VCaP (cell line): Measurements from ENCODE around the gene NAA10.

ENCODE experiments used
- H3K27ac ChIP-seq: fragments of 450-650 bp; 2 replicates; pipeline ENCODE4 v1.5.1; 2017
- TF ChIP-seq, protein P1 (sequence below): fragments of 450-650 bp; conservative IDR thresholded peaks from 2 replicates; pipeline ENCODE4 v1.5.1; 2017; ENCODE audit warnings: mild to moderate bottlenecking, moderate library complexity

NAA10 gene

DNA sequence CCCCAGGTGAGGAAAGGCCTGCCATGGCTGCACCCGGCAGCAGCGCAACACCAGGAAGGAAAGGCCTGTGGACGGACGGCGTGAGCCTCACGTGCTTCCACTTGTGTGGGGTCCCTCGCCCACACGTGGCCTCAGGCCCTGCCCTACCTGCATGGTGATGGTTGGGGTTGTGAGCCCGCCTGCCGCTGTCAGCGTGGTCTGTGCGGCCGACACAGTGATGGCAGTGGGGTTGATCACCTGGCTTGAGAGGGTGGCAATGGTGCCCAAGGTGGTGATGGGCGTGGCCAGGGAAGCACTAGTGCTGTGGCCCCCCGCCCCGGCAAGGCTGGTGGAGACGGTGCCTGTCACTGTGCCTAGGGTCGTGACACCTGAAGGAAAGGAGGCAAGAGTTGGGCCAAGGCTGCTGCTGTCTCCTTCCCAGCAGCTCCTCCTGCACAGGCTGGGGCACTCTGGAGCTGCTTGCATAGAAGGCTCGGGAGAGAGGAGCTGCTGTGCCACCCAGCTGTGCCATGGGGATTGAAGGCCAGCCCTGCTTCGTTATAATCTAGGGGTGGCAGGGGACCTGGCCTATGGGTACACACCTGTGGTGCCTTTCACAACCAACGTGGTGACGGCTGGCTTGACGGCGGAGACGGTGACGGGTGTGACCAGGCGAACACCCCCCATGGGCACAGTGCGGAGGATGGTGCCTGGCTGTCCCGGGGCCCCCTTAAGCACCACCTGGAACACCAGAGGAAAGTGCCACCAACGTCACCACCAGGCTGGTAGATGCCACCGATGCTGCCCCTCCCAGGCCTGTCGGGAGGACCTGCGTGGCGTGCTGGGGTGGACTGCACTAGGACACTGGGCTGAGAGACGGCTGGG, 21.4 kb upstream of the NAA10 start:
- TF ChIP-seq, protein P1, sequence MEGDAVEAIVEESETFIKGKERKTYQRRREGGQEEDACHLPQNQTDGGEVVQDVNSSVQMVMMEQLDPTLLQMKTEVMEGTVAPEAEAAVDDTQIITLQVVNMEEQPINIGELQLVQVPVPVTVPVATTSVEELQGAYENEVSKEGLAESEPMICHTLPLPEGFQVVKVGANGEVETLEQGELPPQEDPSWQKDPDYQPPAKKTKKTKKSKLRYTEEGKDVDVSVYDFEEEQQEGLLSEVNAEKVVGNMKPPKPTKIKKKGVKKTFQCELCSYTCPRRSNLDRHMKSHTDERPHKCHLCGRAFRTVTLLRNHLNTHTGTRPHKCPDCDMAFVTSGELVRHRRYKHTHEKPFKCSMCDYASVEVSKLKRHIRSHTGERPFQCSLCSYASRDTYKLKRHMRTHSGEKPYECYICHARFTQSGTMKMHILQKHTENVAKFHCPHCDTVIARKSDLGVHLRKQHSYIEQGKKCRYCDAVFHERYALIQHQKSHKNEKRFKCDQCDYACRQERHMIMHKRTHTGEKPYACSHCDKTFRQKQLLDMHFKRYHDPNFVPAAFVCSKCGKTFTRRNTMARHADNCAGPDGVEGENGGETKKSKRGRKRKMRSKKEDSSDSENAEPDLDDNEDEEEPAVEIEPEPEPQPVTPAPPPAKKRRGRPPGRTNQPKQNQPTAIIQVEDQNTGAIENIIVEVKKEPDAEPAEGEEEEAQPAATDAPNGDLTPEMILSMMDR = no peak
- H3K27ac ChIP-seq = no peak overlapping the region

DNA sequence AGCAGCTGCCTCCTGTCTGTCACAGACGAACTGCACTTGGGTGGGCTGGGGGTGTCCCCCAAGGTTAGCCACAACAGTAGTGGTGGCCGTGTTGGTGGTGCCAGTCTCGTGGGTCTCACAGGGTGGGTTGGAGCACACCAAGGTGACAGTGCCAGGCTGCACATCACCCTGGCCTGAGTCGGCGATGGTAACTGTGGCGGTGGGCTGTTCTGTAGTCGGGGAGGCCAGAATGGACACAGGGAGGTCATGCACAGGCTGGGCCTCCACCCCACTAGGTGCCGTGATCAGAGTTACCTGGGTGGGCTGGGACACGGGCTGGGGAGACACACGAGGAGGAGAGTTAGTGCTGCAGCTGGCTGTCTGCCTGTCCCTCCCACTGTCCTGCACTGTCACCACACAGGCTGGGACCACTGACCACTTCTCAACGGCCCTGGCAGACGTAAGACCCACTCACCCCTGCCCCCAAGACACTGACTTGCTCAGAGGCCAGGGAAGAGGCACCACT, 20.4 kb upstream of the NAA10 start:
- TF ChIP-seq, protein P1 = no peak

DNA sequence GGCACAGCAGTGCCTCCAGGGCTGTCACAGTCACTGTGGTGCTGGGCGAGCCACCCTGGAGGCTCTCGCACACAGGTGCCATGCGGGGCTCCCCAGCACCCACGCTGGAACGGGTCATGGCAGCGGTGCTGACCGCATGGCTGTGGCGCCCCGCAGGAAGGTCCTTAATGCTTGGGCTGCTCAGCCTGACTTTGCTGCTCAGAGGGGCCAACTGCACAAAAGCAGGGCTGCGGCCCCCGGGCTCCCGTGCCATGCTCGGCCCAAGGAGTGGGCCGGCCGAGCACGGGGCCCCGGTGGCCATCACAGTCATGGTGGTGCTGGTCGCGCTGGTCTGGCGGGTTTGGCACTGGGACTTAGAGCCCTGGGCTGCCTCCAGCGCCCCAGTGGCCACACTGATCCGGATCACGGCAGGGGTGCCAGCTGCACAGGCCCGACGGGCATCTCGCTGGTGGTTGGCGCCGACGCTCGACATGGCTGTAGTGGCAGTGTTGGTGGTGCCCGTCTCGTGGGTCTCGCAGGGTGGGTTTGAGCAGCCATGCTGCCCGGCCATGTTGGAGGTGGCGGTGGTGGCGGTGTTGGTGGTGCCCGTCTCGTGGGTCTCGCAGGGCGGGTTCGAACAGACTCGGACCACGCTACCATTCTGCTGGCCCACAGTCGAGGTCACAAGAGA, 19.9 kb upstream of the NAA10 start:
- H3K27ac ChIP-seq = no peak overlapping the region
- TF ChIP-seq, protein P1 = no peak

More for the DNA sequence above, 20.4 kb upstream of the NAA10 start:
- H3K27ac ChIP-seq = no peak overlapping the region

DNA sequence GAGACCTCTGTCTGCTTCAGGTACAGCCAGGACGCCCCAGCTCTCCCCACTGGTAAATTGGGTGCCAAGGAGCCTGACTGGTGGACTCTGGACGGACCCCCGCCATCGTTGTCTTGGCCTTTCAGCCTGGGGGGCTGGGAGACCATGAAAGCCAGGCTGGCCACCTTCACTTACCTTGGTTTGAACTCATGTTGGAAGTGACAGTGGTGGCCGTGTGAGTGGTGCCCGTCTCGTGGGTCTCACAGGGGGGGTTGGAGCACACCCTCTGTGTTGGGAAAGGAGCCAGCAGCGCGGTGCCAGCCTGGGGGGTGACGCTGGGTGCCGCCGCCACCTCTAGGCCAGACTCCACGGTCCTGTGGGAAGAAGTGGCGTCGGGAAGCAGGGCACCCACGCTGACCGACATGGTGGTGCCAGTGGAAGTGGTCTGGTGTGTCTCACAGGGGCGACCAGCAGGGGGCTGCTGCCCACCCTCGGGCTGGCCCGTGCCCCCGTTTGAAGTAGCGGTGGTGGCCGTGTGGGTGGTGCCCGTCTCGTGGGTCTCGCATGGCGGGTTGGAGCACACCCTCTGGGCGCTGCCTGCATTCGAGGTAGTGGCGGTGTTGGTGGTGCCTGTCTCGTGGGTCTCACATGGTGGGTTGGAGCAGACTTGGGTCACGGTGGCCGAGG, 19.2 kb upstream of the NAA10 start:
- TF ChIP-seq, protein P1 = no peak
- no peak overlapping the region for H3K27ac ChIP-seq

DNA sequence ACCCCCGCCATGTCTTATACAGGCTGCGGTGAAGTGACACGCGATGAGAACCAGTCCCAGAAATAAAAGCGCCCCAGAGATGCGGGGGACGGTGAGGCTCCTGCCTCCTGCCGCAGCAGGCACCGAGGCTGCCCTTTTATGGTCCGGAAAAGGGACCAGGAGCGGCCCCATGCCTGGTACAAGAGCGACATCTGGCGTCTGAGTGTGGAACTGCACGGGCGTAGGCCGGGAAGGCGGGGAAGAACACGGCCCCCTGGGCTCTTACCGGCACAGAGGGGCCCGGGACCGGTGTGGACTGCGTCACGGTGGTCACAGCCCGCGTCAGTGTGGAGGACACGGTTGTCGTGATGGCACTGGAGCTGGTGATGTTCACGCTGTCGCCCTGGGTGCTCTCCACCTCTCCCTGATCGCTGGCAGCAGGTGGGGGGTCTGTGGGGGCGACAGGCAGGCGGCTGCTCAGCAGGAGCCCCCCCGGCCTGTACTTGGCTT, 18.5 kb upstream of the NAA10 start:
- TF ChIP-seq, protein P1 = peak; percentile 90
- no peak overlapping the region for H3K27ac ChIP-seq

DNA sequence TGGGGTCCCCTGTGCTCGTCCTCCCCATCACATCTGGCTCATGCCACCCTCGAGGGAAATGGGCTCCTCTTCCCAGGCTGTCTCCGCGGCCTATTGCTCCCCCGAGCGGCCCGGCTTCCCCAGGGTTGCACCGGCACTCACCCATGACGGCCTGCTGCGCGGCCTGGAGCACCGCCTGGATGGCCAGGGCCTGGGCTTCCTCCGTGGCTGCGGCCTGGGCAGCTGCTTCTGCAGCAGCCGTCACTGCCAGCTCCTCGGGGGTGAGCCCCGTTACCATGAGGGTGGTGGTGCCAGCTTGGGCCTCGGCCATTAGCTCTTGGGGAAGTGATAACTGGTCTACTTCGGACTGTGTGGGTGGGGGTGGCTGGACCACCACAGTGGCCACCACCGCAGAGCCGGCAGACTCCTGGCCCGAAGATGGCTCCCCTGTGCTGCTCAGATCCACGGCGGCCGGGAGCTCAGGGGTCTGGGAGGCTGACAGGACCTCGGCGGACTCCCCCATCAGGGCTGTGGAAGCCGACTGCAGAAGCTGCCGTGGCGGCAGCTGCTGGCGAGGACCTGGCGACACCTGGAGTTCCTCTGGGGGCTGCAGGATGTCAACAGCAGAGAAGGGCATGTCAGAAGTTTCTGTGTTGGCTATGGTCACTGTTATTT, 17.7 kb upstream of the NAA10 start:
- no peak overlapping the region for H3K27ac ChIP-seq
- TF ChIP-seq, protein P1 = no peak
